Cardiac fibroblast (primary cell): ENCODE results near the gene MPPE1.

ENCODE experiments used
- DNase-seq, 2 donors: peaks; one replicate each; pipeline versions ENCODE4 v3.0.0 to v3.0.0-alpha.2; 2010; ENCODE audit warnings: low read depth in 2 of 2
- H3K4me3 ChIP-seq, 2 donors: replicated peaks in 1 of 2; 1 replicate in 1 of 2; 2 replicates in 1 of 2; pipeline ENCODE4 v1.5.1; 2011; ENCODE audit warnings: low read depth in 2 of 2, low read length in 2 of 2, mild to moderate bottlenecking in 2 of 2, moderate library complexity in 1 of 2
- TF ChIP-seq, protein P1 (sequence below): IDR thresholded peaks from one replicate; pipeline ENCODE4 v1.5.1; 2011; ENCODE audit warnings: low read depth, mild to moderate bottlenecking, low read length, inconsistent platforms

The MPPE1 gene

DNA sequence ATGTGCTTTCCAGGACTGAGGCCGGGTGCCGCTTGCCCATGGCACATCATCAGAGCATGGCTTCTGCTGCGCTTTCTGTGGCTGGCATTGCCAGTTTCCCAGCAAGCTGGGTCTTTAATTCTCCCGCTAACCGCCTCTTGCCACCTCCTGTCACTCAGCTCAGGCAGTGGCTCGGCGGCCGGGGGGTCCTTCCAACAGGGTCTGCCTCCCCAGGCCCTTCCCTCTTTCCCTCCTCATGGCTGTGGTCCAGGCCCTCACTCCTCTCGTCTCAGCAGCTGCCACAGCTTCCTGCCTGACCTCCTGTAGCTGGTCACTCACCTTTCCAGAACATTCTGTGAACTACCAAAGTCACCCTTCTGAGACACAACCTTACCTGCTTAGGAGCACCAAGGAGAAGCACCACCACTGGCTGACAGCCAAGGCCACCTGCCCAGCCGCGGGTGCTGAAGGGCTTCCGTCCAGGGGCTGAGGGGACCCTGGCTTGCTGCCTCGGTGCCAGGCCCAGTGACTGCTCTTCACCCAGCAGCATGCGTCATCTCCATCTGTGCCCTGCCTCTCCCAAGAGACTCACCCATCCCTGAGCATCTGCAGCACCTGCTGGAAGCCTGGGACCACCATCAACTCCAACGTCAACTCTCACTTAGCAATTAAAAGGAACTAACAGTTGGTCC is 34.3 kb downstream of the MPPE1 start:
- no peak overlapping the region for H3K4me3 ChIP-seq
- TF ChIP-seq, protein P1, sequence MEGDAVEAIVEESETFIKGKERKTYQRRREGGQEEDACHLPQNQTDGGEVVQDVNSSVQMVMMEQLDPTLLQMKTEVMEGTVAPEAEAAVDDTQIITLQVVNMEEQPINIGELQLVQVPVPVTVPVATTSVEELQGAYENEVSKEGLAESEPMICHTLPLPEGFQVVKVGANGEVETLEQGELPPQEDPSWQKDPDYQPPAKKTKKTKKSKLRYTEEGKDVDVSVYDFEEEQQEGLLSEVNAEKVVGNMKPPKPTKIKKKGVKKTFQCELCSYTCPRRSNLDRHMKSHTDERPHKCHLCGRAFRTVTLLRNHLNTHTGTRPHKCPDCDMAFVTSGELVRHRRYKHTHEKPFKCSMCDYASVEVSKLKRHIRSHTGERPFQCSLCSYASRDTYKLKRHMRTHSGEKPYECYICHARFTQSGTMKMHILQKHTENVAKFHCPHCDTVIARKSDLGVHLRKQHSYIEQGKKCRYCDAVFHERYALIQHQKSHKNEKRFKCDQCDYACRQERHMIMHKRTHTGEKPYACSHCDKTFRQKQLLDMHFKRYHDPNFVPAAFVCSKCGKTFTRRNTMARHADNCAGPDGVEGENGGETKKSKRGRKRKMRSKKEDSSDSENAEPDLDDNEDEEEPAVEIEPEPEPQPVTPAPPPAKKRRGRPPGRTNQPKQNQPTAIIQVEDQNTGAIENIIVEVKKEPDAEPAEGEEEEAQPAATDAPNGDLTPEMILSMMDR: no peak
- DNase-seq: no peak

- no peak overlapping the region for H3K4me3 ChIP-seq
- TF ChIP-seq, protein P1: peak; percentile 62
- DNase-seq: peak; percentile 46 to 61
Observed at GRCh38 chr18:11872479-11873136, 35.5 kb downstream of the MPPE1 start.

- no peak for DNase-seq
- TF ChIP-seq, protein P1: no peak
- no peak overlapping the region for H3K4me3 ChIP-seq
Observed at GRCh38 chr18:11871501-11871900, 36.6 kb downstream of the MPPE1 start.

- DNase-seq: no peak
- TF ChIP-seq, protein P1: no peak
- H3K4me3 ChIP-seq: no peak overlapping the region
Observed at GRCh38 chr18:11868230-11868629, 39.9 kb downstream of the MPPE1 start.

- no peak for DNase-seq
- TF ChIP-seq, protein P1: no peak
- H3K4me3 ChIP-seq: no peak overlapping the region
Observed at GRCh38 chr18:11866764-11867163, 41.4 kb downstream of the MPPE1 start.

DNA sequence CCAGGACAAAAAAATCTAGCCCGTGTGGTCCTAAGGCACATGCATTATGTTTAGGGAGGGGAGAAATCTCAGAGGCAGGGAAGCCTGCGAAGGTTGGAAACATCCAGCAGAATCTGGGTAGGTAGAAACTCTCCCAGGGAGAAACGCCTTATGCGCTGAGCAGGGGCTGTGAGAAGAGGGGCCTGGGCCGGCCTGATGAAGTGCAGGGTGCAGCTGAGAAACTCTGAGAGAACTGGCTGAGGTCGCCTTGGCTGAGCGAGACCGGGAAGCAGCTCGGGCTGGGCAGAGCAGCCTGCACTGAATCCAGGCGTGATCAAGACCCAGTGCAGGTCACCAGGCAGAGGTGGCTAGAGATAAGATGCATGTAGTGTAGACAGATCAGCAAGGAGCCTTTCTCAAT is 41.8 kb downstream of the MPPE1 start:
- H3K4me3 ChIP-seq: no peak overlapping the region
- DNase-seq: no peak
- TF ChIP-seq, protein P1: no peak
